Measurements from ENCODE around the gene TRMT1L. TPM values are rescaled to one million over a fixed set of nuclear protein-coding genes. Genes with fewer than 3 reads are reported as not detected.

Gene TRMT1L
- total RNA-seq, 1 experiment from 2014 or later, result 19.5 TPM

DNA sequence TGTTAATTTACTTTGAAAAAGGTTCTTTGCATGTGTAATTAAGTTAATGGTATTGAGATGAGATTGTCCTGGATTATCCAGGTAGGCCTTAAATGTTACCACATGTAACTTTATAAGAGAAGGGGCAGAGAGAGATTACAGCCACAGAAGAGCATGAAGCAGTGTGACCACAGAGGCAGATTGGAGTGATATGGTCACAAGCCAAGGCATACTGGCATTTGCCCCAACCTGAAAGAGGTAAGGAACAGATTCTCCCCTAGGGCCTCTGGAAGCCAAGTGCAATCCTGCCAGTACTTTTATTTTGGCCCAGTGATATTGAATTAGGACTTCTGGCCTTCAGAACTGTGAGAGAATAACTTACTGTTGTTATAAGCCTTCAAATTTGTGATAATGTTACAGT is 88.4 kb downstream of the TRMT1L start:
- no TSS peak for BruUV-seq (replicated peaks)
- POLR2A ChIA-PET, result no interaction called here

More for the DNA sequence above, 88.4 kb downstream of the TRMT1L start:
- no peaks in the 10 kb centered on the region for H3K36me3 ChIP-seq (ENCODE audit: control insufficient read depth, insufficient read depth, low read length)
- H3K4me3 ChIP-seq (ENCODE audit: low read depth in 2 of 2, low read length in 2 of 2), result no peak overlapping the region
- CTCF ChIA-PET, result no interaction called here
- DNase-seq (ENCODE audit: low read depth, low spot score), result no peak
- H3K27ac ChIP-seq (ENCODE audit: low read length), result no peak overlapping the region
- no peak for ATAC-seq
- no peaks in the 10 kb centered on the region; the same call in 1 of the 2 replicates for H3K9me3 ChIP-seq (ENCODE audit: control insufficient read depth, insufficient read depth, low read depth, low read length)
- intact Hi-C loops (cut with micrococcal nuclease; ENCODE audit: unreplicated experiment) (no loop called here), in situ Hi-C loops (cut with HindIII; ENCODE audit: low pct_unique_long_range_greater_than_20kb, low sequenced_read_pairs) (no loop called here)
- H3K27me3 ChIP-seq (ENCODE audit: control insufficient read depth, insufficient read depth, low read length), result no peaks in the 10 kb centered on the region
- no peak for TF ChIP-seq SIN3A (IDR thresholded peaks at IDR 0.05; ENCODE audit: borderline replicate concordance, insufficient read depth, low read depth, low read length)
- TF ChIP-seq, protein P1, sequence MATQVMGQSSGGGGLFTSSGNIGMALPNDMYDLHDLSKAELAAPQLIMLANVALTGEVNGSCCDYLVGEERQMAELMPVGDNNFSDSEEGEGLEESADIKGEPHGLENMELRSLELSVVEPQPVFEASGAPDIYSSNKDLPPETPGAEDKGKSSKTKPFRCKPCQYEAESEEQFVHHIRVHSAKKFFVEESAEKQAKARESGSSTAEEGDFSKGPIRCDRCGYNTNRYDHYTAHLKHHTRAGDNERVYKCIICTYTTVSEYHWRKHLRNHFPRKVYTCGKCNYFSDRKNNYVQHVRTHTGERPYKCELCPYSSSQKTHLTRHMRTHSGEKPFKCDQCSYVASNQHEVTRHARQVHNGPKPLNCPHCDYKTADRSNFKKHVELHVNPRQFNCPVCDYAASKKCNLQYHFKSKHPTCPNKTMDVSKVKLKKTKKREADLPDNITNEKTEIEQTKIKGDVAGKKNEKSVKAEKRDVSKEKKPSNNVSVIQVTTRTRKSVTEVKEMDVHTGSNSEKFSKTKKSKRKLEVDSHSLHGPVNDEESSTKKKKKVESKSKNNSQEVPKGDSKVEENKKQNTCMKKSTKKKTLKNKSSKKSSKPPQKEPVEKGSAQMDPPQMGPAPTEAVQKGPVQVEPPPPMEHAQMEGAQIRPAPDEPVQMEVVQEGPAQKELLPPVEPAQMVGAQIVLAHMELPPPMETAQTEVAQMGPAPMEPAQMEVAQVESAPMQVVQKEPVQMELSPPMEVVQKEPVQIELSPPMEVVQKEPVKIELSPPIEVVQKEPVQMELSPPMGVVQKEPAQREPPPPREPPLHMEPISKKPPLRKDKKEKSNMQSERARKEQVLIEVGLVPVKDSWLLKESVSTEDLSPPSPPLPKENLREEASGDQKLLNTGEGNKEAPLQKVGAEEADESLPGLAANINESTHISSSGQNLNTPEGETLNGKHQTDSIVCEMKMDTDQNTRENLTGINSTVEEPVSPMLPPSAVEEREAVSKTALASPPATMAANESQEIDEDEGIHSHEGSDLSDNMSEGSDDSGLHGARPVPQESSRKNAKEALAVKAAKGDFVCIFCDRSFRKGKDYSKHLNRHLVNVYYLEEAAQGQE (IDR thresholded peaks at IDR 0.05; ENCODE audit: insufficient read depth in 1 of 2, low read depth in 2 of 2, low read length in 1 of 2), result no peak
- TF ChIP-seq TCF7L2 (IDR thresholded peaks at IDR 0.05; ENCODE audit: low read depth, low read length), result no peak
- H3K4me1 ChIP-seq (ENCODE audit: control insufficient read depth, insufficient read depth, low read length), result no peaks in the 10 kb centered on the region

Other genes with a start within 250 kb of the TRMT1L start
- gene NIBAN1, start 182.4 kb downstream of the TRMT1L start, total RNA-seq (2021; ENCODE audit: unreplicated experiment), result 6.7 TPM
- 32.8 TPM for gene RNF2, start 111.4 kb downstream of the TRMT1L start, total RNA-seq (2021; ENCODE audit: unreplicated experiment)
- 2.1 TPM for gene SWT1, start 214 bp upstream of the TRMT1L start, total RNA-seq (2021; ENCODE audit: unreplicated experiment)
- gene IVNS1ABP, start 160.3 kb upstream of the TRMT1L start, total RNA-seq (2021; ENCODE audit: unreplicated experiment), result 70.2 TPM